HuH-7.5 (cell line): ENCODE results near the gene TJP2.
A peak's percentile ranks its signal among the peaks of the same experiment; 100 is the strongest.
"Not testable (repeated sequence)": the region's sequence is repeated elsewhere in the genome, so short reads cannot be mapped to it uniquely, and the experiment has no call there.

ENCODE experiments used
- DNase-seq: peaks from one replicate; pipeline ENCODE4 v3.0.0; 2011; ENCODE audit warnings: low spot score

The TJP2 gene

GRCh38 chr9:69158471-69158870, 15.6 kb upstream of the TJP2 start:
- no peak for DNase-seq

- DNase-seq, result not testable (repeated sequence)
Observed at GRCh38 chr9:69164573-69164972, 9.5 kb upstream of the TJP2 start.

GRCh38 chr9:69165581-69165980, 8.5 kb upstream of the TJP2 start:
- DNase-seq, result no peak

GRCh38 chr9:69168709-69169217, 5.3 kb upstream of the TJP2 start:
- DNase-seq, result peak; percentile 54

GRCh38 chr9:69170231-69170630, 3.8 kb upstream of the TJP2 start:
- DNase-seq, result no peak

GRCh38 chr9:69171049-69171448, 3.0 kb upstream of the TJP2 start:
- no peak for DNase-seq

GRCh38 chr9:69171517-69171916, 2.6 kb upstream of the TJP2 start:
- no peak for DNase-seq

- no peak for DNase-seq
Observed at GRCh38 chr9:69172895-69173294, 1.2 kb upstream of the TJP2 start.

GRCh38 chr9:69173497-69173890, 583 bp upstream of the TJP2 start:
- no peak for DNase-seq

- no peak for DNase-seq
Observed at GRCh38 chr9:69174616-69175463, 763 bp downstream of the TJP2 start.

GRCh38 chr9:69175486-69175885, 1.4 kb downstream of the TJP2 start:
- DNase-seq, result no peak

GRCh38 chr9:69176471-69177171, 2.5 kb downstream of the TJP2 start:
- DNase-seq, result no peak

- DNase-seq, result no peak
Observed at GRCh38 chr9:69178583-69179011, 4.5 kb downstream of the TJP2 start.

GRCh38 chr9:69179037-69179436, 5.0 kb downstream of the TJP2 start:
- no peak for DNase-seq

GRCh38 chr9:69180200-69180599, 6.1 kb downstream of the TJP2 start:
- no peak for DNase-seq

GRCh38 chr9:69180670-69181069, 6.6 kb downstream of the TJP2 start:
- peak; percentile 43 for DNase-seq

GRCh38 chr9:69181908-69182353, 7.9 kb downstream of the TJP2 start:
- DNase-seq, result no peak

- no peak for DNase-seq
Observed at GRCh38 chr9:69184266-69184665, 10.2 kb downstream of the TJP2 start.

- DNase-seq, result no peak
Observed at GRCh38 chr9:69186841-69187611, 12.9 kb downstream of the TJP2 start.

GRCh38 chr9:69188975-69189374, 14.9 kb downstream of the TJP2 start:
- DNase-seq, result no peak

- no peak for DNase-seq
Observed at GRCh38 chr9:69190086-69190862, 16.2 kb downstream of the TJP2 start.

GRCh38 chr9:69190863-69191181, 16.7 kb downstream of the TJP2 start:
- no peak for DNase-seq
